A673 (cell line): Measurements from ENCODE around the gene USP5. TPM values are rescaled to one million over a fixed set of nuclear protein-coding genes. Genes with fewer than 3 reads are reported as not detected.

Source experiments
- BruUV-seq: library from RNA; stranded (reverse); fragments of 400-500 nt; replicated peaks from 2 replicates; lab custom pipeline; 2021; lab: Mats Ljungman, UMichigan
- CTCF ChIA-PET: fragments of 300-600 bp; sonication (Branson Sonifier 250); formaldehyde crosslinking; loops from one replicate; lab custom pipeline; 2022; ENCODE audit warnings: antibody characterized with exemption; lab: Charles Lee
- POLR2A ChIA-PET: fragments of 300-600 bp; sonication (Branson Sonifier 250); formaldehyde crosslinking; loops from one replicate; lab custom pipeline; 2022; ENCODE audit warnings: antibody characterized with exemption; ENCODE audit not compliant: low non-redundant PET; lab: Charles Lee
- DNase-seq: peaks from one replicate; pipeline ENCODE4 v3.0.0-alpha.2; 2015; ENCODE audit warnings: low spot score
- H3K27ac ChIP-seq: fragments of 200-600 bp; sonication (generic); 2 replicates; pipeline ENCODE4 v1.5.1; 2016; ENCODE audit warnings: mixed run types, low read depth, mild to moderate bottlenecking, mixed read lengths, antibody characterized with exemption, low read length; ENCODE audit not compliant: poor library complexity, severe bottlenecking
- H3K27me3 ChIP-seq: fragments of 200-600 bp; sonication (generic); replicated peaks from 2 replicates; pipeline ENCODE4 v1.6.1; 2017; ENCODE audit warnings: mixed run types, low read depth, mild to moderate bottlenecking, mixed read lengths, antibody characterized with exemption, low read length; ENCODE audit not compliant: insufficient read depth, poor library complexity
- H3K36me3 ChIP-seq: fragments of 200-600 bp; sonication (generic); 2 replicates; pipeline ENCODE4 v1.6.1; 2016; ENCODE audit warnings: mixed run types, mild to moderate bottlenecking, mixed read lengths, antibody characterized with exemption, low read length; ENCODE audit not compliant: insufficient read depth, poor library complexity, severe bottlenecking
- H3K4me1 ChIP-seq: fragments of 200-600 bp; sonication (generic); 2 replicates; pipeline ENCODE4 v1.6.1; 2017; ENCODE audit warnings: mixed run types, mild to moderate bottlenecking, mixed read lengths, antibody characterized with exemption, low read length; ENCODE audit not compliant: insufficient read depth, poor library complexity, severe bottlenecking
- H3K4me3 ChIP-seq: fragments of 200-600 bp; sonication (generic); 2 replicates; pipeline ENCODE4 v1.5.1; 2016; ENCODE audit warnings: low read depth, mixed run types, mild to moderate bottlenecking, mixed read lengths, low read length; ENCODE audit not compliant: poor library complexity, severe bottlenecking
- H3K9me3 ChIP-seq: fragments of 200-600 bp; sonication (generic); 2 replicates; pipeline ENCODE4 v1.6.1; 2016; ENCODE audit warnings: mixed run types, low read depth, mild to moderate bottlenecking, mixed read lengths, antibody characterized with exemption, low read length; ENCODE audit not compliant: poor library complexity, severe bottlenecking
- EZH2 ChIP-seq: fragments of 200-600 bp; sonication (generic); IDR thresholded peaks from 2 replicates; pipeline ENCODE4 v1.6.1; 2017; ENCODE audit warnings: borderline replicate concordance, low read depth, mild to moderate bottlenecking, mixed read lengths, antibody characterized with exemption, low read length; ENCODE audit not compliant: poor library complexity, severe bottlenecking
- intact Hi-C: fragments of 100-400 bp; cut with micrococcal nuclease; formaldehyde crosslinking; loops from one replicate; pipeline ENCODE4 v1.10.0; 2022; ENCODE audit not compliant: unreplicated experiment
- total RNA-seq: library from RNA; stranded (reverse); gene quantifications from 2 replicates; pipeline ENCODE4 v1.2.3, GENCODE V29; 2021
- TF ChIP-seq, protein P1 (sequence below): fragments of 300-800, 200-600 bp; sonication (generic); conservative IDR thresholded peaks from 2 replicates; pipeline ENCODE4 v1.5.1; 2017; ENCODE audit warnings: low read depth, mild to moderate bottlenecking, antibody characterized with exemption, low read length, moderate library complexity, mixed read lengths

The USP5 gene
- total RNA-seq, 1 experiment from 2014 or later = 209 TPM

DNA sequence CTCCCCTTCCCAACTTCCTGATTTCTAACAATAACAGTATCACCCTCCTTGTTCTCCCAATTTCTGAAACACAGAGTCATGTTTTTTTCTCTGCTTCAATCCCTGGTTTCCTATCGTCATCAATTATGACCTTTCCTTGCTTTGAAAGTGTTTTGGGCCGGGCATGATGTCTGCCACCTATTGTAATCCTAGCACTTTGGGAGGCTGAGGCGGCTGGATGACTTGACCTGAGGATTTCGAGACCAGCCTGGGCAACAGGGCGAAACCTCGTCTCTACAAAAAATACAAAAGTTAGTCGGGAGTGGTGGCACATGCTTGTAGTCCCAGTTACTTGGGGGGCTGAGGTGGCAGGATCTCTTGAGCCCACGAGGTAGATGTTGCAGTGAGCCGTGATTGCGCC lies 42.9 kb upstream of the USP5 start:
- Histone ChIP-seq H3K36me3 (no peaks in the 10 kb centered on the region), H3K4me3 (no peak overlapping the region), H3K9me3 (no peaks in the 10 kb centered on the region), H3K4me1 (no peaks in the 10 kb centered on the region), H3K27ac (no peak overlapping the region), H3K27me3 (no peaks in the 10 kb centered on the region)
- BruUV-seq = no TSS peak
- no peak for TF ChIP-seq EZH2
- TF ChIP-seq, protein P1, sequence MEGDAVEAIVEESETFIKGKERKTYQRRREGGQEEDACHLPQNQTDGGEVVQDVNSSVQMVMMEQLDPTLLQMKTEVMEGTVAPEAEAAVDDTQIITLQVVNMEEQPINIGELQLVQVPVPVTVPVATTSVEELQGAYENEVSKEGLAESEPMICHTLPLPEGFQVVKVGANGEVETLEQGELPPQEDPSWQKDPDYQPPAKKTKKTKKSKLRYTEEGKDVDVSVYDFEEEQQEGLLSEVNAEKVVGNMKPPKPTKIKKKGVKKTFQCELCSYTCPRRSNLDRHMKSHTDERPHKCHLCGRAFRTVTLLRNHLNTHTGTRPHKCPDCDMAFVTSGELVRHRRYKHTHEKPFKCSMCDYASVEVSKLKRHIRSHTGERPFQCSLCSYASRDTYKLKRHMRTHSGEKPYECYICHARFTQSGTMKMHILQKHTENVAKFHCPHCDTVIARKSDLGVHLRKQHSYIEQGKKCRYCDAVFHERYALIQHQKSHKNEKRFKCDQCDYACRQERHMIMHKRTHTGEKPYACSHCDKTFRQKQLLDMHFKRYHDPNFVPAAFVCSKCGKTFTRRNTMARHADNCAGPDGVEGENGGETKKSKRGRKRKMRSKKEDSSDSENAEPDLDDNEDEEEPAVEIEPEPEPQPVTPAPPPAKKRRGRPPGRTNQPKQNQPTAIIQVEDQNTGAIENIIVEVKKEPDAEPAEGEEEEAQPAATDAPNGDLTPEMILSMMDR = no peak
- POLR2A ChIA-PET = no interaction called here
- CTCF ChIA-PET = no interaction called here
- intact Hi-C loops = no loop called here
- DNase-seq = no peak

DNA sequence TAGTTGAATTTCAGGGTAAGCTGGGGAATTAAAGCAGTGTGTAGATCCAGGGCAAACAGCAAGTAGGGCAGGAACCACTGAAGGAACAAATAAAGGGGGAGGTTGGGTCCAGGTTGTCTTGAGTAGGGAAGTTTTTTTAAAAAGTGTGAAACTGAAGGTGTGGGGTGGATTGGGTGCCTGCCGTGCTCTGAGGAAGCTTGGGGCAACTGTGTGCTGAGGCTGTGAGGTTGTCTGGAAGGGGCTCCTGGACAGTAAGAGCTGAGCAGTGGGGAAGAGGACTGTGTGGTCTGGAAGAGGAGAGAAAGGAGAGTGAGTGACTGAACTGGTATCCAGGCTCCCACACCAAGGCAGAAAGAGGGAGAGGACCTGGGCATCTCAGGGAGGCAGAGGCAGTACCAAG lies 41.2 kb upstream of the USP5 start:
- Histone ChIP-seq H3K4me3 (no peak overlapping the region), H3K9me3 (no peaks in the 10 kb centered on the region), H3K36me3 (no peaks in the 10 kb centered on the region), H3K27me3 (no peaks in the 10 kb centered on the region), H3K27ac (no peak overlapping the region), H3K4me1 (no peaks in the 10 kb centered on the region)
- POLR2A ChIA-PET = no interaction called here
- CTCF ChIA-PET = interaction anchor here (0.7 kb wide), 1 partner anchor 177 kb away, joined by 10 read pairs; no protein-coding TSS in a partner anchor
- intact Hi-C loops = no loop called here
- TF ChIP-seq EZH2 = no peak
- TF ChIP-seq, protein P1 = no peak
- BruUV-seq = no TSS peak
- no peak for DNase-seq

DNA sequence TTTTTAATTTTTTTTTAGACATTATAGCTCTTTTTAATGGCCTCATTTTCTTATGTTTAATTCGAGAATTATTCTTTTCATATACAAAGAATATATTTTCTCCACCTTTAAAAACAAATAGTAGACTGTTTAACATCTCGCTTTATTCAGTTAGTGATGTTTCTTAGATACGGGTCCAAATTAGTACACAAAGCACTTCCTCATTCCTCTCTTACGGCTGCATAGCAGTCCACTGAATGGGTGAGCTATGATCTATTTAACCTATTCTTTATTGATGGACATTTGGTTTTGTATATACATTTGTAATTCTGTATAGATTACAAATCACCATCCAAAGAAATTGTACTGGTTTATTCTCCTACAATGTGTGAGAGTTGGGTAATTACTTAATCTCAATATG lies 38.6 kb upstream of the USP5 start:
- ChIA-PET CTCF (interaction anchor here (0.6 to 0.7 kb wide), 2 partner anchors 21 to 120 kb away, joined by 3 to 5 read pairs; no protein-coding TSS in a partner anchor), POLR2A (no interaction called here)
- H3K27me3 ChIP-seq = no peaks in the 10 kb centered on the region
- H3K36me3 ChIP-seq = no peaks in the 10 kb centered on the region
- no peak for DNase-seq
- TF ChIP-seq, protein P1 = no peak
- no peak for TF ChIP-seq EZH2
- intact Hi-C loops = no loop called here
- no peaks in the 10 kb centered on the region for H3K9me3 ChIP-seq
- H3K27ac ChIP-seq = no peak overlapping the region
- H3K4me1 ChIP-seq = no peaks in the 10 kb centered on the region
- BruUV-seq = no TSS peak
- no peak overlapping the region for H3K4me3 ChIP-seq
